Activated T-helper 17 cell treated with anti-CD3 and anti-CD28 coated beads, Interleukin-2, amount 50 U/mL, for 72 hours (primary cell): ENCODE measurements around the gene ZKSCAN1. TPM values are rescaled to one million over a fixed set of nuclear protein-coding genes. Genes with fewer than 3 reads are reported as not detected.
"Not testable (repeated sequence)": the region's sequence is repeated elsewhere in the genome, so short reads cannot be mapped to it uniquely, and the experiment has no call there.

Experiments used
- ATAC-seq: fragments of 150-1000 bp; cut with Tn5 transposase; replicated peaks from 2 replicates; pipeline ENCODE4 v1.10.0; 2021; ENCODE audit warnings: mild to moderate bottlenecking, moderate library complexity
- H3K27ac Mint-ChIP-seq: one replicate; pipeline ENCODE4 v1.8.0; 2022; ENCODE audit warnings: mixed read lengths
- H3K27me3 Mint-ChIP-seq: one replicate; pipeline ENCODE4 v1.8.0; 2022; ENCODE audit warnings: mixed read lengths
- H3K36me3 Mint-ChIP-seq: one replicate; pipeline ENCODE4 v1.8.0; 2022; ENCODE audit warnings: low read depth, mild to moderate bottlenecking, mixed read lengths
- H3K4me1 Mint-ChIP-seq: one replicate; pipeline ENCODE4 v1.8.0; 2022; ENCODE audit warnings: mixed read lengths
- H3K4me3 Mint-ChIP-seq: one replicate; pipeline ENCODE4 v1.8.0; 2022; ENCODE audit warnings: mild to moderate bottlenecking, mixed read lengths
- H3K9me3 Mint-ChIP-seq: one replicate; pipeline ENCODE4 v1.8.0; 2022; ENCODE audit warnings: mixed read lengths
- total RNA-seq, 2 donors: library from RNA; stranded (reverse); gene quantifications; one replicate each; pipeline ENCODE4 v1.2.3, GENCODE V29; 2022

The ZKSCAN1 gene
- 10 to 100 TPM; 42.2 to 74.6 TPM for total RNA-seq

- peak within 1 kb of the TSS; percentile 94 for H3K4me3 Mint-ChIP-seq
- no peaks in the 10 kb centered on the region for H3K27me3 Mint-ChIP-seq
- no peaks in the 10 kb centered on the region for H3K9me3 Mint-ChIP-seq
- H3K4me1 Mint-ChIP-seq, result peaks cover 20% of the 10 kb centered on the region
- ATAC-seq, result peak; percentile 98
- peaks cover 44% of the 10 kb centered on the region for H3K36me3 Mint-ChIP-seq
- peak within 1 kb of the TSS; percentile 95 for H3K27ac Mint-ChIP-seq
Measured at GRCh38 chr7:100015232-100016214, at the start of gene ZKSCAN1. TSS of gene ZKSCAN1 (plus strand) at chr7:100015596. CDS start at chr7:100023507, 7,911 bp downstream.

GRCh38 chr7:99969298-99969697 is 46.1 kb upstream of the ZKSCAN1 start:
- no peak for ATAC-seq
- Mint-ChIP-seq H3K4me1 (no peaks in the 10 kb centered on the region), H3K9me3 (no peaks in the 10 kb centered on the region), H3K27me3 (peaks cover 41% of the 10 kb centered on the region), H3K36me3 (no peaks in the 10 kb centered on the region), H3K4me3 (no peak overlapping the region), H3K27ac (no peak overlapping the region)

- not testable (repeated sequence) for H3K4me1 Mint-ChIP-seq, H3K9me3 Mint-ChIP-seq, H3K27ac Mint-ChIP-seq, ATAC-seq, H3K4me3 Mint-ChIP-seq, H3K36me3 Mint-ChIP-seq
- peaks cover 36% of the 10 kb centered on the region for H3K27me3 Mint-ChIP-seq
Measured at GRCh38 chr7:99969813-99970212, 45.6 kb upstream of the ZKSCAN1 start.

GRCh38 chr7:99971242-99971641 is 44.2 kb upstream of the ZKSCAN1 start:
- no peaks in the 10 kb centered on the region for H3K36me3 Mint-ChIP-seq
- ATAC-seq, result no peak
- no peaks in the 10 kb centered on the region for H3K4me1 Mint-ChIP-seq
- peaks cover 41% of the 10 kb centered on the region for H3K27me3 Mint-ChIP-seq
- H3K9me3 Mint-ChIP-seq, result no peaks in the 10 kb centered on the region
- H3K27ac Mint-ChIP-seq, result no peak overlapping the region
- no peak overlapping the region for H3K4me3 Mint-ChIP-seq

- H3K27me3 Mint-ChIP-seq, result peaks cover 31% of the 10 kb centered on the region
- not testable (repeated sequence) for H3K9me3 Mint-ChIP-seq, H3K4me1 Mint-ChIP-seq, ATAC-seq, H3K27ac Mint-ChIP-seq, H3K4me3 Mint-ChIP-seq, H3K36me3 Mint-ChIP-seq
Measured at GRCh38 chr7:99973817-99974216, 41.6 kb upstream of the ZKSCAN1 start.

- Mint-ChIP-seq H3K27ac (no peak overlapping the region), H3K4me3 (no peak overlapping the region)
Measured at GRCh38 chr7:99974681-99975080, 40.7 kb upstream of the ZKSCAN1 start.

GRCh38 chr7:99975782-99976521 is 39.4 kb upstream of the ZKSCAN1 start, which contains the start of gene AZGP1:
TSS of gene AZGP1 (minus strand) at chr7:99976031. CDS start at chr7:99976020, 11 bp downstream.
- ATAC-seq, result peak; percentile 37
- Mint-ChIP-seq H3K9me3 (no peaks in the 10 kb centered on the region), H3K4me1 (no peaks in the 10 kb centered on the region), H3K4me3 (no peak within 1 kb of the TSS), H3K27me3 (peaks cover 24% of the 10 kb centered on the region), H3K27ac (no peak within 1 kb of the TSS), H3K36me3 (no peaks in the 10 kb centered on the region)

More at GRCh38 chr7:99974681-99975080, 40.7 kb upstream of the ZKSCAN1 start:
- Mint-ChIP-seq H3K36me3 (no peaks in the 10 kb centered on the region), H3K9me3 (no peaks in the 10 kb centered on the region), H3K27me3 (peaks cover 31% of the 10 kb centered on the region), H3K4me1 (no peaks in the 10 kb centered on the region)
- ATAC-seq, result no peak

GRCh38 chr7:99976626-99977025 is 38.8 kb upstream of the ZKSCAN1 start:
- no peak overlapping the region for H3K4me3 Mint-ChIP-seq
- no peaks in the 10 kb centered on the region for H3K36me3 Mint-ChIP-seq
- no peak for ATAC-seq
- no peak overlapping the region for H3K27ac Mint-ChIP-seq
- H3K27me3 Mint-ChIP-seq, result peaks cover 23% of the 10 kb centered on the region
- no peaks in the 10 kb centered on the region for H3K4me1 Mint-ChIP-seq
- H3K9me3 Mint-ChIP-seq, result no peaks in the 10 kb centered on the region

GRCh38 chr7:99979814-99980225 is 35.6 kb upstream of the ZKSCAN1 start:
- H3K4me3 Mint-ChIP-seq, H3K9me3 Mint-ChIP-seq, H3K4me1 Mint-ChIP-seq, H3K27ac Mint-ChIP-seq, H3K36me3 Mint-ChIP-seq: not testable (repeated sequence)
- peak; percentile 73 for ATAC-seq
- H3K27me3 Mint-ChIP-seq, result peaks cover 20% of the 10 kb centered on the region

GRCh38 chr7:99980448-99980872 is 34.9 kb upstream of the ZKSCAN1 start:
- H3K36me3 Mint-ChIP-seq, H3K4me3 Mint-ChIP-seq, H3K27ac Mint-ChIP-seq, H3K9me3 Mint-ChIP-seq, H3K4me1 Mint-ChIP-seq: not testable (repeated sequence)
- peak; percentile 65 for ATAC-seq
- H3K27me3 Mint-ChIP-seq, result peaks cover 14% of the 10 kb centered on the region

- not testable (repeated sequence) for H3K4me1 Mint-ChIP-seq, ATAC-seq, H3K27ac Mint-ChIP-seq, H3K36me3 Mint-ChIP-seq, H3K4me3 Mint-ChIP-seq, H3K9me3 Mint-ChIP-seq, H3K27me3 Mint-ChIP-seq
Measured at GRCh38 chr7:99981066-99981465, 34.3 kb upstream of the ZKSCAN1 start.

GRCh38 chr7:99984593-99984992 is 30.8 kb upstream of the ZKSCAN1 start:
- no peaks in the 10 kb centered on the region for H3K4me1 Mint-ChIP-seq
- H3K9me3 Mint-ChIP-seq, result no peaks in the 10 kb centered on the region
- H3K27me3 Mint-ChIP-seq, result peaks cover 3% of the 10 kb centered on the region
- H3K36me3 Mint-ChIP-seq, result no peaks in the 10 kb centered on the region
- no peak for ATAC-seq
- H3K4me3 Mint-ChIP-seq, result no peak overlapping the region
- H3K27ac Mint-ChIP-seq, result no peak overlapping the region

GRCh38 chr7:99987306-99987705 is 28.1 kb upstream of the ZKSCAN1 start:
- H3K4me1 Mint-ChIP-seq, H3K36me3 Mint-ChIP-seq, H3K27me3 Mint-ChIP-seq, H3K9me3 Mint-ChIP-seq, H3K27ac Mint-ChIP-seq, ATAC-seq, H3K4me3 Mint-ChIP-seq: not testable (repeated sequence)

- Mint-ChIP-seq H3K9me3 (no peaks in the 10 kb centered on the region), H3K27me3 (peaks cover 3% of the 10 kb centered on the region), H3K4me3 (no peak overlapping the region), H3K27ac (no peak overlapping the region), H3K4me1 (no peaks in the 10 kb centered on the region), H3K36me3 (no peaks in the 10 kb centered on the region)
- no peak for ATAC-seq
Measured at GRCh38 chr7:99987846-99988245, 27.6 kb upstream of the ZKSCAN1 start.

- Mint-ChIP-seq H3K27me3 (no peaks in the 10 kb centered on the region), H3K4me1 (no peaks in the 10 kb centered on the region), H3K27ac (no peak overlapping the region), H3K4me3 (no peak overlapping the region), H3K9me3 (no peaks in the 10 kb centered on the region), H3K36me3 (no peaks in the 10 kb centered on the region)
- no peak for ATAC-seq
Measured at GRCh38 chr7:99990460-99990852, 24.9 kb upstream of the ZKSCAN1 start.
